ENCODE results near the gene TAF1.

GRCh38 chrX:71438750-71439149 lies 72.6 kb downstream of the TAF1 start:
- TF ChIP-seq POLR2A (IDR thresholded peaks at IDR 0.05) (no peak), CTCF (IDR thresholded peaks at IDR 0.05) (no peak)

Measured in body of pancreas (tissue), 4 donors.